WTC11 (cell line): Measurements from ENCODE around the gene INO80. TPM values are rescaled to one million over a fixed set of nuclear protein-coding genes. Genes with fewer than 3 reads are reported as not detected.

Source experiments
- ATAC-seq: fragments of 200-7000 bp; cut with Tn5 transposase; 2 replicates; pipeline ENCODE4 v1.10.0; 2021; ENCODE audit warnings: mild to moderate bottlenecking, moderate library complexity
- CTCF ChIA-PET: fragments of 300-600 bp; sonication (Branson Sonifier 250); formaldehyde crosslinking; loops from one replicate; lab custom pipeline; 2021; ENCODE audit warnings: antibody characterized with exemption; lab: Charles Lee
- POLR2A ChIA-PET: fragments of 350-600 bp; sonication (Branson Sonifier 250); formaldehyde crosslinking; loops from one replicate; lab custom pipeline; 2021; ENCODE audit warnings: antibody characterized with exemption; lab: Charles Lee
- DNase-seq: peaks from one replicate; pipeline ENCODE4 v3.0.0; 2021; ENCODE audit warnings: low spot score
- H3K27ac Mint-ChIP-seq: 2 replicates; pipeline ENCODE4 v1.8.0; 2021; ENCODE audit warnings: mixed read lengths
- H3K27me3 Mint-ChIP-seq: 2 replicates; pipeline ENCODE4 v1.8.0; 2021; ENCODE audit warnings: low read depth, mild to moderate bottlenecking, moderate library complexity, mixed read lengths
- H3K36me3 Mint-ChIP-seq: 2 replicates; pipeline ENCODE4 v1.8.0; 2021; ENCODE audit warnings: mixed read lengths
- H3K4me1 Mint-ChIP-seq: 2 replicates; pipeline ENCODE4 v1.8.0; 2022; ENCODE audit warnings: mixed read lengths
- H3K4me3 Mint-ChIP-seq: 2 replicates; pipeline ENCODE4 v1.8.0; 2021; ENCODE audit warnings: mild to moderate bottlenecking, moderate library complexity, mixed read lengths
- H3K9me3 Mint-ChIP-seq: 2 replicates; pipeline ENCODE4 v1.8.0; 2021; ENCODE audit warnings: mixed read lengths
- ATF2 ChIP-seq: sonication (generic); formaldehyde crosslinking; IDR thresholded peaks from 2 replicates; pipeline ENCODE4 v1.8.1; 2022; ENCODE audit warnings: low read depth, missing genetic modification reagents, borderline replicate concordance
- E2F5 ChIP-seq: sonication (generic); formaldehyde crosslinking; IDR thresholded peaks from 2 replicates; pipeline ENCODE4 v1.8.1; 2022; ENCODE audit warnings: mild to moderate bottlenecking, moderate library complexity, missing genetic modification reagents
- GTF2I ChIP-seq: fragments of 250-450 bp; sonication (Bioruptor Pico); conservative IDR thresholded peaks from 2 replicates; pipeline ENCODE4 v1.4.0; 2021; ENCODE audit warnings: mild to moderate bottlenecking
- HMGXB4 ChIP-seq: sonication (generic); formaldehyde crosslinking; IDR thresholded peaks from 2 replicates; pipeline ENCODE4 v1.8.1; 2023; ENCODE audit warnings: mild to moderate bottlenecking, moderate library complexity, missing genetic modification reagents
- MXD4 ChIP-seq: fragments of 250-450 bp; sonication (Bioruptor Pico); IDR thresholded peaks from 2 replicates; pipeline ENCODE4 v1.8.0; 2021; ENCODE audit warnings: mild to moderate bottlenecking, moderate library complexity, borderline replicate concordance
- NFYB ChIP-seq: sonication (generic); formaldehyde crosslinking; conservative IDR thresholded peaks from 2 replicates; pipeline ENCODE4 v1.8.0; 2022; ENCODE audit warnings: low read depth, missing genetic modification reagents
- NR3C1 ChIP-seq: sonication (generic); formaldehyde crosslinking; conservative IDR thresholded peaks from 2 replicates; pipeline ENCODE4 v1.8.1; 2023; ENCODE audit warnings: low read depth, mild to moderate bottlenecking, missing genetic modification reagents
- RORB ChIP-seq: fragments of 250-450 bp; sonication (Bioruptor Pico); IDR thresholded peaks from 2 replicates; pipeline ENCODE4 v1.9.0; 2021; ENCODE audit warnings: mild to moderate bottlenecking
- SOX15 ChIP-seq: fragments of 250-450 bp; sonication (Bioruptor Pico); IDR thresholded peaks from 2 replicates; pipeline ENCODE4 v1.9.0; 2021; ENCODE audit warnings: mild to moderate bottlenecking
- ZNF532 ChIP-seq: fragments of 250-450 bp; sonication (Bioruptor Pico); IDR thresholded peaks from 2 replicates; pipeline ENCODE4 v1.9.0; 2021; ENCODE audit warnings: mild to moderate bottlenecking, borderline replicate concordance
- total RNA-seq: library from RNA; stranded (reverse); gene quantifications from 3 replicates; pipeline ENCODE4 v1.2.3, GENCODE V29; 2021
- TF ChIP-seq, protein P1 (sequence below): sonication (generic); formaldehyde crosslinking; IDR thresholded peaks from 2 replicates; pipeline ENCODE4 v1.8.1; 2022; ENCODE audit warnings: low read depth, mild to moderate bottlenecking, moderate library complexity, missing genetic modification reagents, borderline replicate concordance
- TF ChIP-seq, protein P2 (sequence below): fragments of 250-450 bp; sonication (Bioruptor Pico); IDR thresholded peaks from 2 replicates; pipeline ENCODE4 v1.9.0; 2021; ENCODE audit warnings: mild to moderate bottlenecking
- TF ChIP-seq, protein P3 (sequence below): sonication (generic); formaldehyde crosslinking; IDR thresholded peaks from 2 replicates; pipeline ENCODE4 v1.8.1; 2023; ENCODE audit warnings: mild to moderate bottlenecking, missing genetic modification reagents, moderate library complexity

INO80 gene
- total RNA-seq, 1 experiment from 2014 or later, result 20.6 TPM

DNA sequence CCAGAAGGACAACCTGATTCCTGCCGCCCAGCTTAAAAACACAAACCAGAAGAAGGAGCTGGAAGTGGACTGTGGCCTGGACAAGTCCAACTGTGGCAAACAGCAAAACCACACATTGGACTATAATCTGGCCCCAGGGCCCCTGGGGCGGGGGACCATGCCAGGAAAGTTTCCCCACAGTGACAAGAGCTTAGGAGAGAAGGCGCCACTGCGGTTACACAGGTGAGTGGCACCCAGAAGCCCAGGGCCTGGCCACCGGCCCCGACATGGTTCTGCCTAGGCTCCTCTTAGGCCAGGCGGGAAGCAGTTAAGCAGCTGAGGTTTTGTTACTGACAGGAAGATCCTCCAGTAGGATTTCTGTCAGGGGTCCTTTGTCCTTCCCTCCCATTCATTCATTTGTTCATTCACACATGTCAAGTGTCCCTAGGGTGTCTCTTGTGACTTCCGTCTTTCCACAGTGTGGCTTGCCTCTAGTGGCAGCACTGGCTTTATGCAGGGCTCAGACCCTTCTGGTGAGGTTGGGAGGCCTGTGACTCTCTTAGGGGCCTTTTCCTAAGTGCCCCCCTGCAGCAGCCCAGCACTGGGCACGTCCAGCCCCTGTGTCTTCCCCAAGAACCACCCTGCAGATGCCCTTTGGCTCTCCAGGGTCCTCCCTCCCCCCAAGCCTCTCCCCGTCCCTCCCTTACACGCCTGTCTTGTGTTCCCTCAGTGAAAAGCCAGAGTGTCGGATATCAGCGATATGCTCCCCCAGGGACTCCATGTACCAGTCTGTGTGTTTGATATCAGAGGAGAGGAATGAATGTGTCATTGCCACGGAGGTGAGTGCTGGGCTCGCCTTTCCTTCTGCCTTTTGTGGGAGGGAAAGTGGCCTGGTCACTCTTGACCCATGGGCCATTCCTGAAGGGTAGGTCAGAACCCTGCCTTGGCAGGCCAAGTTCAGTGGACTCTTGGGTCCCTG, 179.1 kb downstream of the INO80 start (continued):
- TF ChIP-seq ATF2 (CRISPR knock-in tag), result no peak
- TF ChIP-seq, protein P1, sequence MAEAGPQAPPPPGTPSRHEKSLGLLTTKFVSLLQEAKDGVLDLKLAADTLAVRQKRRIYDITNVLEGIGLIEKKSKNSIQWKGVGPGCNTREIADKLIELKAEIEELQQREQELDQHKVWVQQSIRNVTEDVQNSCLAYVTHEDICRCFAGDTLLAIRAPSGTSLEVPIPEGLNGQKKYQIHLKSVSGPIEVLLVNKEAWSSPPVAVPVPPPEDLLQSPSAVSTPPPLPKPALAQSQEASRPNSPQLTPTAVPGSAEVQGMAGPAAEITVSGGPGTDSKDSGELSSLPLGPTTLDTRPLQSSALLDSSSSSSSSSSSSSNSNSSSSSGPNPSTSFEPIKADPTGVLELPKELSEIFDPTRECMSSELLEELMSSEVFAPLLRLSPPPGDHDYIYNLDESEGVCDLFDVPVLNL (CRISPR knock-in tag), result no peak
- TF ChIP-seq E2F5, result no peak

DNA sequence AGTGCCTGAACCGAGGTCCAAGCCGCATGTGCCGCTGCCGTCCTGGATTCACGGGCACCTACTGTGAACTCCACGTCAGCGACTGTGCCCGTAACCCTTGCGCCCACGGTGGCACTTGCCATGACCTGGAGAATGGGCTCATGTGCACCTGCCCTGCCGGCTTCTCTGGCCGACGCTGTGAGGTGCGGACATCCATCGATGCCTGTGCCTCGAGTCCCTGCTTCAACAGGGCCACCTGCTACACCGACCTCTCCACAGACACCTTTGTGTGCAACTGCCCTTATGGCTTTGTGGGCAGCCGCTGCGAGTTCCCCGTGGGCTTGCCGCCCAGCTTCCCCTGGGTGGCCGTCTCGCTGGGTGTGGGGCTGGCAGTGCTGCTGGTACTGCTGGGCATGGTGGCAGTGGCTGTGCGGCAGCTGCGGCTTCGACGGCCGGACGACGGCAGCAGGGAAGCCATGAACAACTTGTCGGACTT, 179.8 kb downstream of the INO80 start:
- Mint-ChIP-seq H3K27ac (no peak overlapping the region), H3K27me3 (peaks cover 49% of the 10 kb centered on the region), H3K9me3 (no peaks in the 10 kb centered on the region), H3K4me1 (peaks cover 20% of the 10 kb centered on the region), H3K4me3 (no peak overlapping the region), H3K36me3 (no peaks in the 10 kb centered on the region)
- CTCF ChIA-PET, result interaction anchor here (0.6 to 1.3 kb wide), 4 partner anchors 8 to 33 kb away, joined by 3 to 4 read pairs (median 3); no protein-coding TSS in a partner anchor
- no peak for DNase-seq
- POLR2A ChIA-PET, result no interaction called here
- TF ChIP-seq SOX15 (no peak), HMGXB4 (CRISPR knock-in tag) (no peak), GTF2I (CRISPR knock-in tag) (no peak), NFYB (CRISPR knock-in tag) (no peak), ZNF532 (no peak), MXD4 (CRISPR knock-in tag) (no peak), E2F5 (no peak)
- ATAC-seq, result no peak

GRCh38 chr15:40934457-40934856, 181.6 kb downstream of the INO80 start:
- H3K9me3 Mint-ChIP-seq, result no peaks in the 10 kb centered on the region
- peaks cover 24% of the 10 kb centered on the region for H3K4me1 Mint-ChIP-seq
- no peak for DNase-seq
- ATAC-seq, result no peak
- H3K4me3 Mint-ChIP-seq, result no peak overlapping the region
- no peak overlapping the region for H3K27ac Mint-ChIP-seq
- ChIA-PET POLR2A (interaction anchor here (1.4 kb wide), 1 partner anchor 19 kb away, joined by 4 read pairs; the partner anchor contains the start of gene CHAC1), CTCF (interaction anchor here (0.6 to 1.2 kb wide), 3 partner anchors 28 to 250 kb away, joined by 3 to 4 read pairs (median 3); no protein-coding TSS in a partner anchor)
- H3K36me3 Mint-ChIP-seq, result no peaks in the 10 kb centered on the region
- H3K27me3 Mint-ChIP-seq, result peaks cover 49% of the 10 kb centered on the region
- no peak for TF ChIP-seq NR3C1 (CRISPR knock-in tag)
- TF ChIP-seq RORB (CRISPR knock-in tag), result no peak
- TF ChIP-seq, protein P2, sequence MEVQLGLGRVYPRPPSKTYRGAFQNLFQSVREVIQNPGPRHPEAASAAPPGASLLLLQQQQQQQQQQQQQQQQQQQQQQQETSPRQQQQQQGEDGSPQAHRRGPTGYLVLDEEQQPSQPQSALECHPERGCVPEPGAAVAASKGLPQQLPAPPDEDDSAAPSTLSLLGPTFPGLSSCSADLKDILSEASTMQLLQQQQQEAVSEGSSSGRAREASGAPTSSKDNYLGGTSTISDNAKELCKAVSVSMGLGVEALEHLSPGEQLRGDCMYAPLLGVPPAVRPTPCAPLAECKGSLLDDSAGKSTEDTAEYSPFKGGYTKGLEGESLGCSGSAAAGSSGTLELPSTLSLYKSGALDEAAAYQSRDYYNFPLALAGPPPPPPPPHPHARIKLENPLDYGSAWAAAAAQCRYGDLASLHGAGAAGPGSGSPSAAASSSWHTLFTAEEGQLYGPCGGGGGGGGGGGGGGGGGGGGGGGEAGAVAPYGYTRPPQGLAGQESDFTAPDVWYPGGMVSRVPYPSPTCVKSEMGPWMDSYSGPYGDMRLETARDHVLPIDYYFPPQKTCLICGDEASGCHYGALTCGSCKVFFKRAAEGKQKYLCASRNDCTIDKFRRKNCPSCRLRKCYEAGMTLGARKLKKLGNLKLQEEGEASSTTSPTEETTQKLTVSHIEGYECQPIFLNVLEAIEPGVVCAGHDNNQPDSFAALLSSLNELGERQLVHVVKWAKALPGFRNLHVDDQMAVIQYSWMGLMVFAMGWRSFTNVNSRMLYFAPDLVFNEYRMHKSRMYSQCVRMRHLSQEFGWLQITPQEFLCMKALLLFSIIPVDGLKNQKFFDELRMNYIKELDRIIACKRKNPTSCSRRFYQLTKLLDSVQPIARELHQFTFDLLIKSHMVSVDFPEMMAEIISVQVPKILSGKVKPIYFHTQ (CRISPR knock-in tag), result no peak
- TF ChIP-seq, protein P3, sequence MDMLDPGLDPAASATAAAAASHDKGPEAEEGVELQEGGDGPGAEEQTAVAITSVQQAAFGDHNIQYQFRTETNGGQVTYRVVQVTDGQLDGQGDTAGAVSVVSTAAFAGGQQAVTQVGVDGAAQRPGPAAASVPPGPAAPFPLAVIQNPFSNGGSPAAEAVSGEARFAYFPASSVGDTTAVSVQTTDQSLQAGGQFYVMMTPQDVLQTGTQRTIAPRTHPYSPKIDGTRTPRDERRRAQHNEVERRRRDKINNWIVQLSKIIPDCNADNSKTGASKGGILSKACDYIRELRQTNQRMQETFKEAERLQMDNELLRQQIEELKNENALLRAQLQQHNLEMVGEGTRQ (CRISPR knock-in tag), result no peak
